Glomerular visceral epithelial cell (primary cell): ENCODE data around the gene RECK.
"Not testable (repeated sequence)": the region's sequence is repeated elsewhere in the genome, so short reads cannot be mapped to it uniquely, and the experiment has no call there.

Source experiments
- DNase-seq: peaks from one replicate; pipeline ENCODE4 v3.0.0-alpha.2; 2016; ENCODE audit errors: extremely low spot score

The RECK gene

GRCh38 chr9:36036780-36037548, at the start of gene RECK:
Gene RECK (plus strand): TSS chr9:36036913. CDS start chr9:36036999, 86 bp downstream.
- DNase-seq, result peak; percentile 87

- no peak for DNase-seq
Observed at GRCh38 chr9:35990155-35990554, 46.6 kb upstream of the RECK start.

GRCh38 chr9:35993136-35993535, 43.6 kb upstream of the RECK start:
- DNase-seq, result peak; percentile 5

GRCh38 chr9:35993976-35994720, 42.6 kb upstream of the RECK start:
- no peak for DNase-seq

- DNase-seq, result no peak
Observed at GRCh38 chr9:35994959-35995358, 41.8 kb upstream of the RECK start.

- DNase-seq, result peak; percentile 47
Observed at GRCh38 chr9:35996358-35996970, 40.2 kb upstream of the RECK start.

GRCh38 chr9:35997016-35997415, 39.7 kb upstream of the RECK start:
- not testable (repeated sequence) for DNase-seq

GRCh38 chr9:35998333-35998732, 38.4 kb upstream of the RECK start:
- no peak for DNase-seq

GRCh38 chr9:36005891-36006290, 30.8 kb upstream of the RECK start:
- DNase-seq, result no peak

GRCh38 chr9:36006549-36007315, 30.0 kb upstream of the RECK start:
- DNase-seq, result no peak

- no peak for DNase-seq
Observed at GRCh38 chr9:36007316-36007708, 29.4 kb upstream of the RECK start.

GRCh38 chr9:36007852-36008251, 28.9 kb upstream of the RECK start:
- DNase-seq, result no peak

- peak; percentile 78 for DNase-seq
Observed at GRCh38 chr9:36008774-36009300, 27.9 kb upstream of the RECK start.

- DNase-seq, result no peak
Observed at GRCh38 chr9:36011379-36011778, 25.3 kb upstream of the RECK start.

GRCh38 chr9:36017278-36017677, 19.4 kb upstream of the RECK start:
- DNase-seq, result no peak

GRCh38 chr9:36018129-36018528, 18.6 kb upstream of the RECK start:
- DNase-seq, result no peak

- DNase-seq, result no peak
Observed at GRCh38 chr9:36018891-36019720, 17.6 kb upstream of the RECK start.

GRCh38 chr9:36021968-36022367, 14.7 kb upstream of the RECK start:
- no peak for DNase-seq

- peak; percentile 75 for DNase-seq
Observed at GRCh38 chr9:36023260-36024048, 13.3 kb upstream of the RECK start.

- DNase-seq, result no peak
Observed at GRCh38 chr9:36025746-36026145, 11.0 kb upstream of the RECK start.
